DMS114 treated with DMSO at 0.1 percent for 48 hours (cell line): Measurements from ENCODE around the gene PEG3.
"Not testable (repeated sequence)": the region's sequence is repeated elsewhere in the genome, so short reads cannot be mapped to it uniquely, and the experiment has no call there.

Source experiments
- DNase-seq: peaks from one replicate; lab custom pipeline; 2025; ENCODE audit not compliant: unreplicated experiment; lab: John Stamatoyannopoulos, UW

Gene PEG3

DNA sequence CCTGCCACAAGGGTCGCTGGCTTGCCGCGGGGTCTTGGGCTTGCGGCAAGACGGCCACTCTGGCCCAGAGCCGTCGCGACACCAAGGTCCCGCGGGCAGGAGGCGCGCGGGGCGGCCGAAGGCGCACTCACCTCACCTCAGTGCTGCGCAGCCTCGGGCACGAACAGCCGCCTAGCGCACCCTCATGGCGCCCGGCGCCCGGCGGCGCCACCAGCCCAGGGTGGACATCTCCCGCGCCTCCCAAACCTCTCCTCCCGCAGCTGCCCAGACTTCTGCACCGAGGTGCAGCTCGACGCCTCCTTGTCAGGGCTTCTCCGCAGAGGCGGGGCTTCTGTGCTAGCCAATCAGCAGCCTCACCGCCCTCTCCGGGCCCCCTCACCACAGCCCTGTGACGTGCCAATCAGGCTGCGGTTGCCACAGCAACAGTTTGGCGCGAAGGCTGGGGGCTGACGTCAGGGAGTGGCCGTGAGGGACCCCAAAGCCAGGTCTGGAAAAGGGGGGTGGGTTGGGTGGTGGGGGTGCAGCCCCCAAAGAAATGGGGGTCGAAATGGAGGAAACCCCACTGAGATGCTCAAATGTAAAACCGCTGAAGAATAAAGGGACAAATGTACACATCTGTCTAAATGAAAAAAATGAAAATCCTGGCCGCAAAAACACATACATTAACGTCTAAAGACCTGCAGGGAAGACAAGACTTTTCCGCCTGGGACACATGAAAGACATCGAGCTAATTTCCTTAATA is at the start of gene PEG3, which contains the start of gene ZIM2:
PEG3 (minus strand) TSS at position 276 of the 742 bp plus-strand sequence. CDS start 16,071 bp downstream, outside the sequence.
ZIM2 (minus strand) TSS at position 276 of the 742 bp plus-strand sequence. CDS start 16,449 bp downstream, outside the sequence.
- DNase-seq = peak; percentile 80

GRCh38 chr19:56885173-56885985 is 44.9 kb upstream of the PEG3 start:
- no peak for DNase-seq

GRCh38 chr19:56884441-56884840 is 43.9 kb upstream of the PEG3 start:
- DNase-seq = no peak

DNA sequence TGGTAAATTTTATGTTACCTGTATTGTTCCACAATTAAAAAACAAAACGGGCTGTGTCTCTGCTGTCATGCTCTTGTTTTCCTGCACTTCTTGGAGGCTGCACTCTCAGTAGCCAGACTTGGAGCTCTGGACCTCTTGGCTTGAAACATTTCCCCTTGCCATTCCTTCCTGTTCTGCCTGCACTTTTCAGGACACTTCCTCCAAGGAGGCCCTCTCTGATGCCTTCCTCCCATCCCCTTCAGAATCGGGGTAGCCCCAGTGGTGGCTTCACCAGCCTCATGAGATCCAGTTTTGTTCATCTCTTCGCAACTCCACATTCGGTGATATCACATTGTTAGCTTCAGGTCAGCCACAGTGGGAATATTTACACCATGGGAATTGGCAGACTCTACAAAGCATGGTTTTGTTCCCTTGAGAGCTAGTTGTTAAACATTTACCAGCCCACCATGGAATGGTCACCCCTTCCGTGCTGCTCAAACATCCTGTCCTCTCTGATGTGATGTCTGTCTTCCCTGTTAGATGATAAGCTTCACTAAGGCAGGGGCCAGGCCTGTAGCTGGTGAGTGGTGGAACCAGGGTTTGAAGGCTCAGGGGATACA is 40.2 kb upstream of the PEG3 start:
- DNase-seq = no peak

- DNase-seq = no peak
These were observed 36.7 kb upstream of the PEG3 start for GRCh38 chr19:56877069-56877715.

- no peak for DNase-seq
These were observed 35.2 kb upstream of the PEG3 start for GRCh38 chr19:56875717-56876116.

DNA sequence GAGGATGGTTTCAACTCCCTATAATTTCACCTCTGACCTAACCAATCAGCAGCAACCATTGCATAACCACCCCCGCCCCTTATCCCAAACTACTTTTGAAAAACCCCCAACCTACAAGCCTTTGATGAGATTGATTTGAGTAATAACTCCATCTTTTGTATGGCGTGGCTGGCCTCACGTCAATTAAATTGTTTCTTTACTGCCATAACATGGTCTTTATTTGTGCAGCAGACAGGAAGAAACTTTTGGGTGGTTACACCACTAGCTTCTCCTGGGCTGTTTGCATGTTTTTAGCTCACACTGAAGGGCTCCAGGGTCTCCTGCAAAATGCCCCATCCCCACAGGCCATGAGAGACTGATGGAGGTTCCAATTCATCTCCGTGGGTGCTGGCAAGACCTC is 34.0 kb upstream of the PEG3 start:
- no peak for DNase-seq

- no peak for DNase-seq
These were observed 33.0 kb upstream of the PEG3 start for GRCh38 chr19:56873493-56873892.

DNA sequence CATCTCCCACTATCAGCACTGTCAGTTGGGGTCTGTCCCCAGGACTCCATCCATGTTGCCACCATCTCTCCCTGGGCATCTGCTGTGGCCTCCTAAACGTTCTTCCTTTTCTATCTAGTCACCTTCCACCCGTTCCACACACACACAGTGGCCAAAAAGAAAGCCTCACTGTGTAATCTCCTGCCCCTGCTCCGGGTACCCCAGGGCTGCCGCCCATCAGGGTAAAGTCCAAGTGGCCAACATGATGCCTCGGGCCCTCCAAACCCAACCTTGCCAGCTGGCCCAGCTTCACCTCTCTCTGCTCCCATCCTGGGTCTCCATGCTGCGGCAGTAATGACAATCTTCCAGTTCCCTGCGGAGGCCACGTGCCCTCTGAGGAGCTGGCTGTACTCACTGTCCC is 29.4 kb upstream of the PEG3 start:
- no peak for DNase-seq

DNA sequence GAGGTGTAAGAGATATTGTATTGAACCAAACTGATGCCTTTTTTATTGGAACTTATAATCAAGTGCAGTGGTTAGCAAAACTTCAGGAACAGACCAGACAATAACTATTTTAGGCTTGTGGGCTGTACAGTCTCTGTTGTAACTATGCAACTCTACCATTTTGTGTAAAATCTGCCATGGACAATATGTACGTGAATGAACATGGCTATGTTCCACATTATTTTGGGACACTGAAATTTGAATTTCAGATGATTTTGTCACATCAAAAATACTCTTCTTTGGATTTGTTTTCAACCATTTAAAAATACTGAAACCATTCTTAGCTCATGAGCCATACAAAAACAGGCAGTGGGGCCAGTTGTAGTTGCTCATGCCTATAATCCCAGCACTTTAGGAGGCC is 27.9 kb upstream of the PEG3 start:
- DNase-seq = no peak

DNA sequence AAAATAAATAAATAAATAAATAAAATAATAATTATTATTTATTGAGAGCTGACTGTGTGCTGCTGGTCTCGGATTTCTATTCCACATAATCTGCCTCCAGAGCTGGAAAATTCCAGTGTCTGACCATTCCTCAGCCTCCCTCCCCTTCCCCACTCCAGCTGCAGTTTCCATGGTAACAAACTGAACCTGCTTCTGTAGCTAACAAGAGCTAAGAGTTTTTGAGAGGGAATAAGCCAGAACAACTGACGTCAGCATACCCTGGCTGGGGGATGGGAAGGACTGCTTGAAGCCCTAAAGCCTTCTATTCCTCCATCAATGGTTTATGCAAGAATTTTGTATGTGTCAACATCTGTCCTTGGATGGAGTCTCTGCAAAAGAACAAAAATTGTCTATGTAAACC is 26.0 kb upstream of the PEG3 start:
- no peak for DNase-seq

- DNase-seq = no peak
These were observed 24.1 kb upstream of the PEG3 start for GRCh38 chr19:56864443-56865125.

GRCh38 chr19:56862741-56863140 is 22.2 kb upstream of the PEG3 start:
- DNase-seq = no peak

- DNase-seq = not testable (repeated sequence)
These were observed 19.9 kb upstream of the PEG3 start for GRCh38 chr19:56860409-56860808.

- no peak for DNase-seq
These were observed 17.5 kb upstream of the PEG3 start for GRCh38 chr19:56858026-56858425.

DNA sequence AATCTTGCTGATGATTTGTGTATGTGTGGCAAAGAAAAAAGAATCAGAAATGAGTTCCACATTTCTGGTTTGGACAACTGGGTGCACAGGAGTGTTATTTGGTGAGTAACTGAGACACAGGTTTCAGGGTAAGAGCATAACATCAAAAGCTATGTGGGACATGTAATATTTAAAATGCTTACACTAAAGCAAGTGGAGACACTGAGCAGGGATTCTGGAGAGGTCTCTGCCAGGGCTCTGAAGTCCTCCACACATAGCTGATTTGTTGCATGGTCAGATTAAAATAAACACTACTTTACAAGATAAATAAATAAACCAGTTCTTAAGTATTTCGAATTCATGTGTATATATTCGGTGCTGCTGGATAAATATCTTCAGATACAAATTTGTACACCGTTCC is 16.3 kb upstream of the PEG3 start:
- DNase-seq = no peak

GRCh38 chr19:56852361-56852760 is 11.8 kb upstream of the PEG3 start:
- DNase-seq = not testable (repeated sequence)

DNA sequence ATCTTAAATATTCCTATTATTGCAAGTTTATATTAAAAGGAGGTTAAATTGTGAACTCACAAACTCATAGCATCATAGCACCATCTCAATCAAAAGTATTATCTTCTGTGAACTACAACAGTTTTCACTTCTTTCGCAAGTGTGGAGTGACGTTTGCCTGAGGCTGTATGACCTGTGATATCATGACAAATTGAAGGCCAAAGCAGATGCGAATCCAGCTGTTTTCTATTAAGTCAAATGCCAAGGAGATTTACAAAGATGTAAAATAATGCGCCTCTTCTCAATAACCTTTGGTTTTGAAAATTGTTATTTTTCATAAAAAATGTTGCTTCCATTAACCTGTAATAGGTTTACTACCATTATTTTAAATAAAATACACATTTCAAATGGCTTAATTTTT is 7.6 kb upstream of the PEG3 start:
- no peak for DNase-seq

GRCh38 chr19:56842412-56842811 is 1.9 kb upstream of the PEG3 start:
- DNase-seq = no peak

DNA sequence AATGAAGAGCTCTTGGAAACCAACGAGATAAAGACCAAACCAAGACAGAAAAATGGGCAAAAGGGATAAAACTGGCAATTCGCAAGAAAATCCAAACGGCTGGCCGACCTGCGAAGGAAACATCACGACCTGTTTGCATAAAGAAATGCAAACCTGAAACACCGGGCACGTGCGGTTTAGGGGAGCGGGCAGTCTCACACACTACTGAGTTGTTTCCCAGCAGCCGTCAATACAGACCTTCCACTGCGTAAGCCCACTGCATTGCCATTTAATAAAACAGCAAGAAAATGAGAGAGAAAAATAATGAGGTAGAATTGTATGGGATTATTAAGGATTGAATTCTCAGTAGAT is 642 bp upstream of the PEG3 start:
- DNase-seq = no peak
